ENCODE results near the gene FCRL5.
A peak's percentile ranks its signal among the peaks of the same experiment; 100 is the strongest.

Gene FCRL5

GRCh38 chr1:157523774-157524493 is 28.4 kb downstream of the FCRL5 start:
- no peak for DNase-seq (ENCODE audit: low read depth in 2 of 2)

GRCh38 chr1:157521056-157521455 is 31.3 kb downstream of the FCRL5 start:
- DNase-seq (ENCODE audit: low read depth in 2 of 2) = no peak

GRCh38 chr1:157520386-157520935 is 31.9 kb downstream of the FCRL5 start:
- no peak for DNase-seq (ENCODE audit: low read depth in 2 of 2)

GRCh38 chr1:157519451-157519850 is 32.9 kb downstream of the FCRL5 start:
- no peak for DNase-seq (ENCODE audit: low read depth in 2 of 2)

GRCh38 chr1:157517016-157517415 is 35.3 kb downstream of the FCRL5 start:
- DNase-seq (ENCODE audit: low read depth in 2 of 2) = no peak

GRCh38 chr1:157515709-157516108 is 36.6 kb downstream of the FCRL5 start:
- DNase-seq (ENCODE audit: low read depth in 2 of 2) = no peak

GRCh38 chr1:157515141-157515540 is 37.2 kb downstream of the FCRL5 start:
- DNase-seq (ENCODE audit: low read depth in 2 of 2) = no peak

GRCh38 chr1:157512036-157512969 is 40.0 kb downstream of the FCRL5 start:
- DNase-seq (ENCODE audit: low read depth in 2 of 2) = no peak

GRCh38 chr1:157509546-157510232 is 42.6 kb downstream of the FCRL5 start:
- no peak for DNase-seq (ENCODE audit: low read depth in 2 of 2)

GRCh38 chr1:157505481-157506272 is 46.6 kb downstream of the FCRL5 start:
- peak in 1 of 2 experiments; percentile 15 for DNase-seq (ENCODE audit: low read depth in 2 of 2)

- DNase-seq (ENCODE audit: low read depth in 2 of 2) = no peak
Measured at GRCh38 chr1:157504646-157505045, 47.7 kb downstream of the FCRL5 start.

GRCh38 chr1:157499521-157499920 is 52.8 kb downstream of the FCRL5 start:
- no peak for DNase-seq (ENCODE audit: low read depth in 2 of 2)

- no peak for DNase-seq (ENCODE audit: low read depth in 2 of 2)
Measured at GRCh38 chr1:157498736-157499090, 53.6 kb downstream of the FCRL5 start.

- no peak for DNase-seq (ENCODE audit: low read depth in 2 of 2)
Measured at GRCh38 chr1:157497987-157498735, 54.2 kb downstream of the FCRL5 start.

GRCh38 chr1:157497284-157497683 is 55.0 kb downstream of the FCRL5 start:
- DNase-seq (ENCODE audit: low read depth in 2 of 2) = no peak

GRCh38 chr1:157496121-157496526 is 56.2 kb downstream of the FCRL5 start:
- DNase-seq (ENCODE audit: low read depth in 2 of 2) = peak in 1 of 2 experiments; percentile 12

- DNase-seq (ENCODE audit: low read depth in 2 of 2) = no peak
Measured at GRCh38 chr1:157495285-157495684, 57.0 kb downstream of the FCRL5 start.

- no peak for DNase-seq (ENCODE audit: low read depth in 2 of 2)
Measured at GRCh38 chr1:157494093-157494492, 58.2 kb downstream of the FCRL5 start.

GRCh38 chr1:157490467-157491165 is 61.7 kb downstream of the FCRL5 start:
- DNase-seq (ENCODE audit: low read depth in 2 of 2) = peak; percentile 26 to 71

- no peak for DNase-seq (ENCODE audit: low read depth in 2 of 2)
Measured at GRCh38 chr1:157488156-157488555, 64.2 kb downstream of the FCRL5 start.

Data from stimulated activated CD4-positive, alpha-beta T cell treated with anti-CD3 and anti-CD28 coated beads, Interleukin-12 subunit alpha, Interleukin-12 subunit beta, amount 100 ng/mL, for 24 hours (primary cell).